GM23338 (cell line): ENCODE measurements around the gene ART3. TPM values are rescaled to one million over a fixed set of nuclear protein-coding genes. Genes with fewer than 3 reads are reported as not detected.

Experiments
- ATAC-seq: fragments of 200-7000 bp; cut with Tn5 transposase; 3 replicates; pipeline ENCODE4 v1.9.1; 2020
- DNase-seq: peaks from one replicate; pipeline ENCODE4 v3.0.0-alpha.2; 2015; ENCODE audit warnings: low spot score
- H2AFZ ChIP-seq: fragments of 200-600 bp; sonication (generic); 2 replicates; pipeline ENCODE4 v1.8.0; 2016; ENCODE audit warnings: antibody characterized with exemption, mild to moderate bottlenecking, moderate library complexity
- H3F3A ChIP-seq: fragments of 200-600 bp; sonication (generic); replicated peaks from 2 replicates; pipeline ENCODE4 v1.8.0; 2017; ENCODE audit warnings: antibody characterized with exemption, mixed run types, low read depth
- H3K27ac ChIP-seq: fragments of 200-600 bp; sonication (generic); 2 replicates; pipeline ENCODE4 v1.6.1; 2016; ENCODE audit warnings: low read depth
- H3K27me3 ChIP-seq: fragments of 200-600 bp; sonication (generic); 2 replicates; pipeline ENCODE4 v1.8.0; 2016; ENCODE audit warnings: mild to moderate bottlenecking, mixed run types, moderate library complexity; ENCODE audit not compliant: insufficient read depth
- H3K36me3 ChIP-seq: fragments of 200-600 bp; sonication (generic); 2 replicates; pipeline ENCODE4 v1.8.0; 2016; ENCODE audit warnings: mild to moderate bottlenecking; ENCODE audit not compliant: insufficient read depth
- H3K4me1 ChIP-seq: fragments of 200-600 bp; sonication (generic); 2 replicates; pipeline ENCODE4 v1.8.0; 2016; ENCODE audit warnings: mild to moderate bottlenecking, moderate library complexity; ENCODE audit not compliant: insufficient read depth
- H3K4me2 ChIP-seq: fragments of 200-600 bp; sonication (generic); 2 replicates; pipeline ENCODE4 v1.7.1; 2017; ENCODE audit warnings: mixed run types
- H3K4me3 ChIP-seq: fragments of 200-600 bp; sonication (generic); 2 replicates; pipeline ENCODE4 v1.6.1; 2016; ENCODE audit warnings: mixed run types
- H3K79me2 ChIP-seq: fragments of 200-600 bp; sonication (generic); replicated peaks from 2 replicates; pipeline ENCODE4 v1.8.0; 2017; ENCODE audit warnings: mild to moderate bottlenecking; ENCODE audit not compliant: insufficient read depth
- H3K9me2 ChIP-seq: fragments of 200-600 bp; sonication (generic); 2 replicates; pipeline ENCODE4 v1.8.0; 2017; ENCODE audit not compliant: insufficient read depth
- H4K20me1 ChIP-seq: fragments of 200-600 bp; sonication (generic); replicated peaks from 2 replicates; pipeline ENCODE4 v1.8.0; 2017; ENCODE audit warnings: mild to moderate bottlenecking; ENCODE audit not compliant: insufficient read depth
- H3K27ac Mint-ChIP-seq: 2 replicates; pipeline ENCODE4 v1.8.0; 2020; ENCODE audit warnings: inconsistent platforms, mild to moderate bottlenecking, moderate library complexity, mixed read lengths
- H3K27me3 Mint-ChIP-seq: 3 replicates; pipeline ENCODE4 v1.8.0; 2022; ENCODE audit warnings: low read depth, mild to moderate bottlenecking, moderate library complexity, mixed read lengths, inconsistent platforms; ENCODE audit not compliant: insufficient read depth, poor library complexity
- H3K36me3 Mint-ChIP-seq: 3 replicates; pipeline ENCODE4 v1.8.0; 2021; ENCODE audit warnings: low read depth, mild to moderate bottlenecking, inconsistent platforms, moderate library complexity, mixed read lengths
- H3K4me1 Mint-ChIP-seq: 3 replicates; pipeline ENCODE4 v1.8.0; 2020; ENCODE audit warnings: mild to moderate bottlenecking, inconsistent platforms, mixed read lengths
- H3K4me3 Mint-ChIP-seq: 3 replicates; pipeline ENCODE4 v1.8.0; 2021; ENCODE audit warnings: moderate library complexity, mild to moderate bottlenecking, inconsistent platforms, mixed read lengths
- H3K9me3 Mint-ChIP-seq: 3 replicates; pipeline ENCODE4 v1.8.0; 2020; ENCODE audit warnings: moderate library complexity, mild to moderate bottlenecking, inconsistent platforms, mixed read lengths
- CREB1 ChIP-seq: fragments of 250-450 bp; sonication (Bioruptor Pico); IDR thresholded peaks from 2 replicates; pipeline ENCODE4 v1.5.0; 2020; ENCODE audit warnings: low read depth, mild to moderate bottlenecking, moderate library complexity
- CTCF ChIP-seq, 2 experiments: fragments of 200-600 bp in 1 of 2; sonication (generic) in 1 of 2; conservative IDR thresholded peaks; 2 replicates each; pipeline versions ENCODE4 v1.5.1 to v1.6.1; 2016 to 2017; ENCODE audit warnings: antibody characterized with exemption in 2 of 2, low read depth in 2 of 2, mild to moderate bottlenecking in 2 of 2, moderate library complexity in 1 of 2
- ETS1 ChIP-seq: IDR thresholded peaks from 2 replicates; pipeline ENCODE4 v1.6.1; 2016; ENCODE audit warnings: antibody characterized with exemption
- EZH2 ChIP-seq: fragments of 200-600 bp; sonication (generic); IDR thresholded peaks from one replicate; pipeline ENCODE4 v1.8.0; 2017; ENCODE audit warnings: antibody characterized with exemption, mild to moderate bottlenecking, low read depth; ENCODE audit not compliant: unreplicated experiment
- EZH2phosphoT487 ChIP-seq: fragments of 200-600 bp; sonication (generic); IDR thresholded peaks from one replicate; pipeline ENCODE4 v1.8.1; 2018; ENCODE audit warnings: antibody characterized with exemption; ENCODE audit not compliant: unreplicated experiment
- JUNB ChIP-seq: IDR thresholded peaks from one replicate; pipeline ENCODE4 v1.6.1; 2016; ENCODE audit warnings: antibody characterized with exemption; ENCODE audit not compliant: unreplicated experiment
- NANOG ChIP-seq: IDR thresholded peaks from 2 replicates; pipeline ENCODE4 v1.6.1; 2016; ENCODE audit warnings: antibody characterized with exemption, borderline replicate concordance
- POLR2AphosphoS5 ChIP-seq: IDR thresholded peaks from 2 replicates; pipeline ENCODE4 v1.6.1; 2016; ENCODE audit warnings: antibody characterized with exemption, low read depth
- REST ChIP-seq: IDR thresholded peaks from one replicate; pipeline ENCODE4 v1.6.1; 2018; ENCODE audit warnings: antibody characterized with exemption; ENCODE audit not compliant: unreplicated experiment
- STAT1 ChIP-seq: IDR thresholded peaks from one replicate; pipeline ENCODE4 v1.6.1; 2016; ENCODE audit warnings: antibody characterized with exemption; ENCODE audit not compliant: unreplicated experiment
- ZNF114 ChIP-seq: fragments of 250-450 bp; sonication (Bioruptor Pico); IDR thresholded peaks from 2 replicates; pipeline ENCODE4 v1.5.0; 2020; ENCODE audit warnings: mild to moderate bottlenecking, moderate library complexity
- ZNF331 ChIP-seq: fragments of 250-450 bp; sonication (Bioruptor Pico); IDR thresholded peaks from 2 replicates; pipeline ENCODE4 v1.5.0; 2020; ENCODE audit warnings: low read depth, mild to moderate bottlenecking, moderate library complexity
- ZNF462 ChIP-seq: fragments of 250-450 bp; sonication (Bioruptor Pico); IDR thresholded peaks from 2 replicates; pipeline ENCODE4 v1.5.0; 2020; ENCODE audit warnings: mild to moderate bottlenecking, moderate library complexity
- polyA plus RNA-seq: library from polyadenylated mRNA; unstranded; fragments of >200 nt; fragmentation: Nextera tagmentation; extraction: Ambion mirVana; gene quantifications from 2 replicates; pipeline ENCODE4 v1.2.1, GENCODE V29; 2016
- total RNA-seq: library from RNA; depleted of rRNA; stranded (reverse); fragments of >200 nt; shearing (Covaris generic); gene quantifications from 2 replicates; pipeline ENCODE4 v1.2.3, GENCODE V29; 2014

ART3 gene
- total and polyA plus RNA-seq, 2 experiments from 2014 or later = 0.87 to 1.7 TPM

- no peak overlapping the region for H3K4me2 ChIP-seq
- no peak overlapping the region for H3K4me3 ChIP-seq
- no peak for DNase-seq
- H3K36me3 ChIP-seq = no peaks in the 10 kb centered on the region
- H3K27ac ChIP-seq = no peak overlapping the region
- H3K9me3 Mint-ChIP-seq = no peaks in the 10 kb centered on the region; the same call in 2 of the 3 replicates
- TF ChIP-seq REST (no peak), EZH2phosphoT487 (no peak), NANOG (no peak), ZNF114 (CRISPR knock-in tag) (no peak), ZNF331 (CRISPR knock-in tag) (no peak), CTCF (conservative IDR thresholded peaks at IDR 0.05; ENCODE audit: low read depth in 2 of 2) (no peak), ZNF462 (CRISPR knock-in tag) (no peak), CREB1 (no peak), ETS1 (no peak), POLR2AphosphoS5 (no peak), EZH2 (no peak), STAT1 (no peak), JUNB (no peak)
- no peak overlapping the region for H3K27ac Mint-ChIP-seq
- H3F3A ChIP-seq = no peaks in the 10 kb centered on the region
- H3K4me3 Mint-ChIP-seq = no peak overlapping the region
- H2AFZ ChIP-seq = no peak overlapping the region
- H3K27me3 Mint-ChIP-seq = peaks cover 1% of the 10 kb centered on the region
- H3K4me1 ChIP-seq = no peaks in the 10 kb centered on the region; the same call in 1 of the 2 replicates
- H3K27me3 ChIP-seq = no peaks in the 10 kb centered on the region
- no peak for ATAC-seq
- H3K9me2 ChIP-seq = no peaks in the 10 kb centered on the region
- peaks cover 6% of the 10 kb centered on the region for H3K4me1 Mint-ChIP-seq
- no peaks in the 10 kb centered on the region for H4K20me1 ChIP-seq
- no peaks in the 10 kb centered on the region for H3K79me2 ChIP-seq
- H3K36me3 Mint-ChIP-seq = no peaks in the 10 kb centered on the region
These were observed 14.2 kb downstream of the ART3 start for GRCh38 chr4:76088719-76089118.
